Suppressor macrophage (primary cell): Measurements from ENCODE around the gene SATB2.

Experiments used
- DNase-seq, 4 experiments: peaks; one replicate each; pipeline ENCODE4 v3.0.0-alpha.2; 2020 to 2022

SATB2 gene

GRCh38 chr2:199230091-199230490, 227.6 kb downstream of the SATB2 start:
- DNase-seq: no peak

GRCh38 chr2:199228887-199229819, 228.6 kb downstream of the SATB2 start:
- DNase-seq: no peak

- no peak for DNase-seq
Measured at GRCh38 chr2:199223791-199224190, 233.9 kb downstream of the SATB2 start.

GRCh38 chr2:199220920-199221319, 236.8 kb downstream of the SATB2 start:
- no peak for DNase-seq

- no peak for DNase-seq
Measured at GRCh38 chr2:199219551-199219950, 238.2 kb downstream of the SATB2 start.
